Effector CD4-positive, alpha-beta T cell (primary cell): ENCODE results near the gene OXCT2.

Experiments used
- DNase-seq: peaks from one replicate; pipeline ENCODE4 v3.0.0-alpha.2; 2020

The OXCT2 gene

GRCh38 chr1:39732730-39733129 lies 38.4 kb downstream of the OXCT2 start:
- no peak for DNase-seq

DNA sequence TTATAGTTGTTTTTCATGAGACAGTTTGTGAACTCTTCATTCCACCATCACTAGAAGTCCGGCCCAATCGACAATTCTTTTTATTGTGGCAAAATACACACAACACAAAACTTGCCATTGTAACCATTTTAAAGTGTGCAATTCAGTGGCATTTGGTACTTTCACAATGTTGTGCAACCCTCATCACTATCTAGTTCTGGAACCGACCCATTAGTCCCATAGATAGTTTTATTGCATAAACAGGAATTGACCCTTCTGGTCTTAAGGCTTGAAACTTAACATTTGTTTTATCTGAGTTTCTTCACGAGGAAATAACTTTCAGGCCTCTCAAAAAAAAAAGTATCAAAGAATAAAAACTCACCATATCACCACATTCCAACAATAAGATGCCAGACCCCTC lies 41.3 kb downstream of the OXCT2 start:
- DNase-seq, result no peak

- no peak for DNase-seq
Measured at GRCh38 chr1:39729030-39729429, 42.1 kb downstream of the OXCT2 start.

DNA sequence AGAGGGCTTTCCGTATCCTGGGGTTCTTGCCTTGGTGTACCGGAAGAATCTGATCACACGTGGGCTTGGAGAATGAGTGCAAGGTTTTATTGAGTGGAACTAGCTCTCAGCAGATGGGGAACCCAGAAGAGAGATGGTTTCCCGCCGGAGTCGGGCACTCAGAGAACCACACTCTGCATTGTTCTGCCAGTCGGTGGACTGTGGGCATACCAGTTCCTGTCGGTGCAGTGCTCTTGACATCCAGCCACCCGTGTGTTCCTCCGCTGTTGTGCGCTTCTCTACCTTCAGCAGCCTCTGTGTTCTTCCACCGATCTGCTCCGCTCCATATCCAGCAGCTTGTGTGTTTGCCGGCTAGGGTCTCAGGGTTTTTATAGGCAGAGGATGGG lies 43.2 kb downstream of the OXCT2 start:
- DNase-seq, result no peak

- no peak for DNase-seq
Measured at GRCh38 chr1:39727221-39727931, 43.8 kb downstream of the OXCT2 start.

DNA sequence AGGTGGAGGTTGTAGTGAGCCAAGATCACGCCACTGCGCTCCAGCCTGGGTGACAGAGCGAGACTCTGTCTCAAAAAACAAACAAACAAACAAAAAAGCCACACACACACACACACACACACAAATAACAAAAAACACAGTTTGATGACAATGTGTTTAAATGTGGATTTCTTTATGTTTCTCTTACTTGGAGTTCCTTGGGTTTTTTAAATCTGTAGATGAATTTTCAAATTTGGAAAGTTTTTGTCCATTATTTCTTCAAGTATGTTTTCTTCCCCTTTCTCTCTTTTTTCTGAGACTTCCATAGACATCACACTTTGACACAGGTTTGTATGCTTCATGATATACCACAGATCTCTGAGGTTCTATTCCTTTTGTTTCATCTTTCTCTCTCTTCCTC lies 44.5 kb downstream of the OXCT2 start:
- no peak for DNase-seq

DNA sequence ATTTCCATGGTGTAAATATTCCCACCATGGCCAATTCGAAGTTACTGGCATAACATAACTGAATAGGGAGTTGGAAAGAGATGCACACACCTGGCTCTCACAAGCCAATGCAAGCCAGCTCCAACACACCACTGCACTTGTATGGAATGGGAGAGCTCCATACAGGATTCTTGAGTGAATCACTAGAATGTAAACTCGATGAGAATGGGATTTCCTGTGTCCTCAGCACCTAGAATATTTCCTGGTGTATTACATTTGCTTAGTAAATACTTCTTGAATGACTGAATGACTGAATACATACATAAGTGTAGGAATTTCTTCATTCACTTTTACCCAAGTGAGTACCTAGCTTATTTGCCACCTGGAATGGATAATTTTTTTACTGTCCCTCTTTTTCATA lies 48.7 kb downstream of the OXCT2 start:
- no peak for DNase-seq

GRCh38 chr1:39721664-39722063 lies 49.5 kb downstream of the OXCT2 start:
- no peak for DNase-seq

DNA sequence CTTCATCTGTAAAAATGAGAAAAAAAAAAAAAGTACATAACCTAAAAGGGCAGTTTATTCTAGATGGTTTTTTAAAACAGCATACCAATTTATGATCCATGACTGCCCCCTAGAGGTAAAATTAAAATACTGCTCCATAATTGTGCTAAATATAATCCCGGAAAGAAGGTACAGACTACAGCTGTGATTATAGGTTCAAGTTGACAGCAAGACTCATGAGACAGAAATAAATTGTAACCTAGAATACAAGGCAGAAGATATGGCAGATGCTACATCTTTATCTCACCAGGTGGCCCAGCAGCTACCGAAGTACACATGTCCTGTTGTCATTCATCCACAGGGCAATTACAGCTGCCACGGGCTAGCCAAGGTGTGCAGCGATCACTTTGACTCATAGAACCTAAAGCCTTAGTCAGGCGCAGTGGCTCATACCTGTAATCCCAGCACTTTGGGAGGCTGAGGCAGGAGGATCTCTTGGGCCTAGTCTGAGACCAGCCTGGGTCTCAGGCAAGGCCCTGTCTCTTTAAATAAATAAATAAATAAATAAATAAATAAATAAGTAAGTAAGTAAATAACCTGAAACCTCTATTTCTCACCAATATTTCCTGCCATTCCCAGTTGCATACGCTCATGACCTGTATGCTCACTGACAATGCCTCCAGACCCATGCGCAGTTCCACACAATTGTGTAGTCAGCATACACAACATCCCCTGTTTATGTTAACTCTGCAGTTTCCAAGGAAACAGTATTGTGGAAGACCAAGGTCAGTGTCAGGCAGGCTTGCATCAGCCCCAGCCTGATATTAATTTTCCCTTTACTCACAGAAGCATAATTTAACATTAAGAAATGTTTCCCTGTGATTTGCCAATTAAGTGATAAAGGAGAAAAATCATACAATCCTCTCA lies 50.8 kb downstream of the OXCT2 start:
- no peak for DNase-seq
